ENCODE data around the gene GRIN2A. TPM values are rescaled to one million over a fixed set of nuclear protein-coding genes. Genes with fewer than 3 reads are reported as not detected.

GRIN2A gene
- total RNA-seq, 4 donors from 2014 or later = 0.25 to 26.1 (median 13.5) TPM

DNA sequence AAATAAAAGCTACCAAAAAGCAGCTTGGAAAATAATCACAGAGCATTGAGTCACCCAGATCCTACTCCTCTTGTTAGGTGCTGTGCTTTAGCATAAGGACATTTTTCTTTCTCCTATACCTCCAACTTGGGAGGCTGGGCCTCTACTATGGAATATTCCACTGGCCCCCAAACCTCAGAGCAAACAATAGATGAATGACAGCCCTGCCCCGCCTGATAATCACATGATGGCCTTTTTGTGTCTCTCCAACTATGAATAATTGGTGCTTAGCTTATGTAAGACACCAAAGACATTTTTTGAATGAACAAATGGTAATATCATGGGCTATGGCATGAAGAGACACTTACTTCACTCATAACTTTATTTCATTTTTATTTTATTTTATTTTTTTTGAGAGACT lies 250.2 kb downstream of the GRIN2A start:
- no peak overlapping the region for H3K4me3 ChIP-seq
- H3K9me3 ChIP-seq = no peaks in the 10 kb centered on the region
- TF ChIP-seq, protein P1, sequence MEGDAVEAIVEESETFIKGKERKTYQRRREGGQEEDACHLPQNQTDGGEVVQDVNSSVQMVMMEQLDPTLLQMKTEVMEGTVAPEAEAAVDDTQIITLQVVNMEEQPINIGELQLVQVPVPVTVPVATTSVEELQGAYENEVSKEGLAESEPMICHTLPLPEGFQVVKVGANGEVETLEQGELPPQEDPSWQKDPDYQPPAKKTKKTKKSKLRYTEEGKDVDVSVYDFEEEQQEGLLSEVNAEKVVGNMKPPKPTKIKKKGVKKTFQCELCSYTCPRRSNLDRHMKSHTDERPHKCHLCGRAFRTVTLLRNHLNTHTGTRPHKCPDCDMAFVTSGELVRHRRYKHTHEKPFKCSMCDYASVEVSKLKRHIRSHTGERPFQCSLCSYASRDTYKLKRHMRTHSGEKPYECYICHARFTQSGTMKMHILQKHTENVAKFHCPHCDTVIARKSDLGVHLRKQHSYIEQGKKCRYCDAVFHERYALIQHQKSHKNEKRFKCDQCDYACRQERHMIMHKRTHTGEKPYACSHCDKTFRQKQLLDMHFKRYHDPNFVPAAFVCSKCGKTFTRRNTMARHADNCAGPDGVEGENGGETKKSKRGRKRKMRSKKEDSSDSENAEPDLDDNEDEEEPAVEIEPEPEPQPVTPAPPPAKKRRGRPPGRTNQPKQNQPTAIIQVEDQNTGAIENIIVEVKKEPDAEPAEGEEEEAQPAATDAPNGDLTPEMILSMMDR (IDR thresholded peaks at IDR 0.05) = no peak
- TF ChIP-seq POLR2AphosphoS5 (IDR thresholded peaks at IDR 0.05) = no peak
- no peak for TF ChIP-seq POLR2A (IDR thresholded peaks at IDR 0.05)
- no peak for TF ChIP-seq EP300 (IDR thresholded peaks at IDR 0.05)
- 60 to 92% methylated on average over 1 of the region's 1 CpG for WGBS, 2 donors (ENCODE audit: low coverage in 1 of 2)
- ATAC-seq = no peak
- no peaks in the 10 kb centered on the region for H3K27me3 ChIP-seq
- no peak overlapping the region for H3K27ac ChIP-seq
- peaks cover 0 to 23% (median 0%) of the 10 kb centered on the region in 3 donors for H3K4me1 ChIP-seq
- no peaks in the 10 kb centered on the region for H3K36me3 ChIP-seq

DNA sequence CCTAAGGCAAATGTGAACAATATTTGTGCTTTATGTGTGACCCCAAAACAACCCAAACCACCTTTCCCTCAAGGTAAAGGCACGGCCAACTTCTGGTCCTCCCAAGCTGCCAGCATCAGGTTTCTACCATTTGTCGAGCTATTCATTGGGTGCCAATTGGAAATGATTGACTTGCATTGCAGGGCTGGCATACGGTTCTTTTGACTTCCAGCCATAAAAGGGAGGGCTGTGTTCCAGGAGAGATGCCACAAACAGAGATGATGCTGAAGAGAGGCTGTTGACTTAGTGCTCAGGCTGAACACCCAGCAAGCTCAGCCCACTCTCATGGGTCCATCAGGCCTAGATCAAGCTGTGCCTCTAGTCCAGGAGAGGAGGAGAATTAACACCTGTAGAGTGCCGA lies 252.4 kb downstream of the GRIN2A start:
- no peak overlapping the region for H3K4me3 ChIP-seq
- 20% methylated on average over 1 of the region's 4 CpGs; no CpG with 5 or more reads in 1 of the 2 donors for WGBS, 2 donors (ENCODE audit: low coverage in 1 of 2)
- peaks cover 0 to 23% (median 0%) of the 10 kb centered on the region in 3 donors for H3K4me1 ChIP-seq
- H3K27ac ChIP-seq = no peak overlapping the region
- H3K9me3 ChIP-seq = no peaks in the 10 kb centered on the region
- H3K27me3 ChIP-seq = no peaks in the 10 kb centered on the region
- no peak for ATAC-seq
- TF ChIP-seq EP300 (IDR thresholded peaks at IDR 0.05) (no peak), POLR2AphosphoS5 (IDR thresholded peaks at IDR 0.05) (no peak), POLR2A (IDR thresholded peaks at IDR 0.05) (no peak)
- TF ChIP-seq, protein P1 (IDR thresholded peaks at IDR 0.05) = no peak
- H3K36me3 ChIP-seq = no peaks in the 10 kb centered on the region

DNA sequence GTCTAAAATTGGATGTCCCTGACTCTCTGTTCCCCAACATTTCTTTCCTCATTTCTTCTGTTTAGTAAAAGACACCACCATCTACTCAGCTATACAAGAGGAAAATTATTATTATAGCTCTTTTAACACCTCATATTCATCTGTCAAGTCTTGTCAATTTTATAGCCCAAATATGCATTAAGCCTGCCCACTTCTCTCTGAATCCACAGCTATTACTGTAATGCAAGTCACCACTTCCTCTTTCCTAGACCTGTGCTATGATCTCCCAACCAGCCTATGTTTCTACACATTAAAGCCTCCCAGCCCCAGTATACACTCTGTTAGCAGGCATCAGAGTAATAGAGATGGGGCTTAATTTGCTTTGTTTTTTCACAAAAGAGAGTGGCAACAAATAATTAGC lies 252.9 kb downstream of the GRIN2A start:
- Histone ChIP-seq H3K36me3 (no peaks in the 10 kb centered on the region), H3K27me3 (no peaks in the 10 kb centered on the region), H3K4me1 (peaks cover 0 to 23% (median 0%) of the 10 kb centered on the region in 3 donors), H3K9me3 (no peaks in the 10 kb centered on the region), H3K4me3 (no peak overlapping the region), H3K27ac (no peak overlapping the region)
- no peak for ATAC-seq
- TF ChIP-seq POLR2A (IDR thresholded peaks at IDR 0.05) (no peak), EP300 (IDR thresholded peaks at IDR 0.05) (no peak), POLR2AphosphoS5 (IDR thresholded peaks at IDR 0.05) (no peak)
- TF ChIP-seq, protein P1 (IDR thresholded peaks at IDR 0.05) = no peak

DNA sequence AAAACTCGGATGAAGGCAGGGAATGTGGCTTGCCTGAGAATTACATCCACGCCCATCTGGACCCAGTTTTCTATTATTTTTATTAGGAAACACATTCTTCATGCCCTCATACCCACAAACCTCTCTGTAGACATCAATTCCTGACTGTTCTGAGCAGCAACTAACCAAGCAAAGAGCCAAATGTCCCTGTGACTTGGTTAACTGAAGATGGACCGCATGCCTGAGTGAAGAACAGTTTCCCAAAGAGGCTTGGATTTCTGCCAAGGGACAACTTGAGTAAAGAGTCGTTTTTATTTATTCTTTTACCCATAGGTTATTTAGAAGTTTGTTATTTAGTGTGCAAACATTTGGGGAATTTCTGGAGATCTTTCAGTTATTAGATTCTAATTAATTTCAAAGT lies 259.8 kb downstream of the GRIN2A start:
- H3K36me3 ChIP-seq = no peaks in the 10 kb centered on the region
- TF ChIP-seq POLR2A (IDR thresholded peaks at IDR 0.05) (no peak), POLR2AphosphoS5 (IDR thresholded peaks at IDR 0.05) (no peak), EP300 (IDR thresholded peaks at IDR 0.05) (no peak)
- TF ChIP-seq, protein P1 (IDR thresholded peaks at IDR 0.05) = no peak
- H3K9me3 ChIP-seq = no peaks in the 10 kb centered on the region
- no peak overlapping the region for H3K27ac ChIP-seq
- H3K4me3 ChIP-seq = no peak overlapping the region
- WGBS, 2 donors (ENCODE audit: low coverage in 1 of 2) = 55 to 63% methylated on average over 3 to 4 of the region's 4 CpGs
- H3K27me3 ChIP-seq = no peaks in the 10 kb centered on the region
- ATAC-seq = no peak
- H3K4me1 ChIP-seq = no peaks in the 10 kb centered on the region

DNA sequence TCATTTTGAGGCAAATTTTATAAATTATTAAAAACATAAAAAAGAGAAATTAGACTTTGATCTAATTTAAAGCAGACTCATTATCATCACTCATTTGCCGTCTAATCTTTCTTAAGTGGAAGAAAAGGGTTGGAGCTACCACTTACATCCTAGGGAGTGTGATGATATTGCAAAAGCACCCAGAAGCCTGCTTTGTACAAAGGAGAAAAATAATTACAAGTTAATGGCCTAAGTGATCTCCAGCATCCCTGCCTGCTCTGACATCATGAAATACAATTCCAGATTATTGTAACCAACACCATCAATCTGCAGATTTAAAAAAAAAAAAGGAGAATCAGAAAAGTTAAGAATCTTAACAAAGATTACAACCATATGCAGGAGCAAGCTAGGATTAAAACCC lies 260.2 kb downstream of the GRIN2A start:
- 86 to 92% methylated on average over 1 of the region's 1 CpG for WGBS, 2 donors (ENCODE audit: low coverage in 1 of 2)
- ATAC-seq = no peak
- H3K27me3 ChIP-seq = no peaks in the 10 kb centered on the region

More for the DNA sequence above, 260.2 kb downstream of the GRIN2A start:
- TF ChIP-seq, protein P1 (IDR thresholded peaks at IDR 0.05) = no peak
- no peak for TF ChIP-seq EP300 (IDR thresholded peaks at IDR 0.05)
- Histone ChIP-seq H3K4me1 (no peaks in the 10 kb centered on the region), H3K9me3 (no peaks in the 10 kb centered on the region), H3K36me3 (no peaks in the 10 kb centered on the region), H3K27ac (no peak overlapping the region), H3K4me3 (no peak overlapping the region)

Data from gastroesophageal sphincter (tissue), 4 donors.